Activated CD8-positive, alpha-beta memory T cell treated with anti-CD3 and anti-CD28 coated beads for 4 hours (primary cell): Measurements from ENCODE around the gene IL1RAPL2.
"Not testable (repeated sequence)": the region's sequence is repeated elsewhere in the genome, so short reads cannot be mapped to it uniquely, and the experiment has no call there.

ENCODE experiments used
- DNase-seq, 2 donors: peaks; one replicate each; pipeline ENCODE4 v3.0.0-alpha.2; 2020; ENCODE audit warnings: low read depth in 2 of 2

The IL1RAPL2 gene

GRCh38 chrX:104670051-104670450, 104.1 kb downstream of the IL1RAPL2 start:
- no peak for DNase-seq

GRCh38 chrX:104677517-104677916, 111.5 kb downstream of the IL1RAPL2 start:
- DNase-seq: not testable (repeated sequence)

GRCh38 chrX:104679175-104679574, 113.2 kb downstream of the IL1RAPL2 start:
- no peak for DNase-seq

- no peak for DNase-seq
These were observed 115.2 kb downstream of the IL1RAPL2 start for GRCh38 chrX:104681214-104681613.

GRCh38 chrX:104684077-104684476, 118.1 kb downstream of the IL1RAPL2 start:
- DNase-seq: no peak

- DNase-seq: no peak
These were observed 129.6 kb downstream of the IL1RAPL2 start for GRCh38 chrX:104695593-104695992.

GRCh38 chrX:104696667-104697066, 130.7 kb downstream of the IL1RAPL2 start:
- DNase-seq: no peak

GRCh38 chrX:104697294-104697693, 131.3 kb downstream of the IL1RAPL2 start:
- DNase-seq: no peak

- DNase-seq: no peak
These were observed 141.0 kb downstream of the IL1RAPL2 start for GRCh38 chrX:104707042-104707441.

GRCh38 chrX:104707572-104707971, 141.6 kb downstream of the IL1RAPL2 start:
- DNase-seq: no peak

GRCh38 chrX:104712515-104712914, 146.5 kb downstream of the IL1RAPL2 start:
- no peak for DNase-seq

- DNase-seq: no peak
These were observed 155.9 kb downstream of the IL1RAPL2 start for GRCh38 chrX:104721854-104722253.

GRCh38 chrX:104728456-104728855, 162.5 kb downstream of the IL1RAPL2 start:
- DNase-seq: no peak

- DNase-seq: no peak
These were observed 176.4 kb downstream of the IL1RAPL2 start for GRCh38 chrX:104742355-104742754.

- DNase-seq: no peak
These were observed 179.2 kb downstream of the IL1RAPL2 start for GRCh38 chrX:104745152-104745551.

GRCh38 chrX:104749951-104750610, 184.1 kb downstream of the IL1RAPL2 start:
- no peak for DNase-seq

- DNase-seq: no peak
These were observed 196.6 kb downstream of the IL1RAPL2 start for GRCh38 chrX:104762641-104763040.

GRCh38 chrX:104789784-104790183, 223.8 kb downstream of the IL1RAPL2 start:
- no peak for DNase-seq

- no peak for DNase-seq
These were observed 229.8 kb downstream of the IL1RAPL2 start for GRCh38 chrX:104795804-104796203.

- DNase-seq: no peak
These were observed 237.2 kb downstream of the IL1RAPL2 start for GRCh38 chrX:104803219-104803618.

- DNase-seq: no peak
These were observed 240.3 kb downstream of the IL1RAPL2 start for GRCh38 chrX:104806346-104806745.

GRCh38 chrX:104833401-104833800, 267.4 kb downstream of the IL1RAPL2 start:
- no peak for DNase-seq

- DNase-seq: no peak
These were observed 276.6 kb downstream of the IL1RAPL2 start for GRCh38 chrX:104842646-104843045.

- DNase-seq: no peak
These were observed 286.2 kb downstream of the IL1RAPL2 start for GRCh38 chrX:104852241-104852640.
